Breast epithelium (tissue), 3 donors: ENCODE data around the gene CIAO2B.
"Not testable (repeated sequence)": the region's sequence is repeated elsewhere in the genome, so short reads cannot be mapped to it uniquely, and the experiment has no call there.

Experiments used
- CTCF ChIP-seq, 3 donors: fragments of 450-650 bp; IDR thresholded peaks; one replicate each; pipeline ENCODE4 v1.5.1; 2016 to 2017; ENCODE audit warnings: antibody characterized with exemption in 3 of 3, mild to moderate bottlenecking in 3 of 3, moderate library complexity in 3 of 3
- POLR2A ChIP-seq: fragments of 450-650 bp; IDR thresholded peaks from one replicate; pipeline ENCODE4 v1.6.1; 2016; ENCODE audit warnings: antibody characterized with exemption, mild to moderate bottlenecking, moderate library complexity
- POLR2AphosphoS5 ChIP-seq, 3 donors: sonication (generic); formaldehyde crosslinking; IDR thresholded peaks; one replicate each; pipeline ENCODE4 v1.6.1; 2017; ENCODE audit warnings: antibody characterized with exemption in 3 of 3

GRCh38 chr16:66974932-66975246 is 40.7 kb upstream of the CIAO2B start:
- TF ChIP-seq POLR2AphosphoS5 (IDR thresholded peaks at IDR 0.05); POLR2A; CTCF (IDR thresholded peaks at IDR 0.05): not testable (repeated sequence)
